ENCODE measurements around the gene AFAP1.

- TF ChIP-seq POLR2AphosphoS5 (IDR thresholded peaks at IDR 0.05; ENCODE audit: low read depth, low read length) (no peak), TAF1 (IDR thresholded peaks at IDR 0.05; ENCODE audit: borderline replicate concordance, insufficient read depth, low read length) (no peak)
Observed at GRCh38 chr4:7765666-7766065, 174.0 kb downstream of the AFAP1 start.

Measured in PFSK-1 (cell line).